ENCODE results near the gene HUS1B. TPM values are rescaled to one million over a fixed set of nuclear protein-coding genes. Genes with fewer than 3 reads are reported as not detected.
A peak's percentile ranks its signal among the peaks of the same experiment; 100 is the strongest.

HUS1B gene
- total and polyA plus RNA-seq, 2 experiments from 2014 or later, result 1.3 to 3.9 TPM

DNA sequence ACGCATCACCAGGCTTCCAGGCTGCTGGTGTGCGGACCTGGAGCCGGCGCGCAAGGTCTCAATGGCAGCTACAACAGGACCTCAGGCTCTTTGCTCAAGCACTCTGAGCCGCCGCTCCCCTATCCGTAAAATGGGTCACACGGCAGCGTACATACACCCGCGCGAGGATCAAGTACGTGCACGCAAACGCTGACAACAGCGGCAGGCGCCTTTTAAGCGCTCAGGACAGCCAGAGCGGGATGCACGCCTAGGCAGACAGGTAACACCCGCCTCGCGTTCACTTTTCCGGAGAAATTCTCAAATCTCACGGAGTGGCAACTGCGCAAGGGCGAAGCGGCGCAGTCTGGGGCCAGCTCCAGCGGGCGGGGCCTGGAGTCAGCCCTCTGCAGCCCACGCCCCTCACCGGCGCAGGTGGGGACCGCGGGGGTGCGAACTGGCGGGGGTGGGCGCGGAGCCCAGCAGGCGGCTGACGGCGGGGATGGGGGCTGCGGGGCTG, 35.5 kb upstream of the HUS1B start:
- TF ChIP-seq, protein P1, sequence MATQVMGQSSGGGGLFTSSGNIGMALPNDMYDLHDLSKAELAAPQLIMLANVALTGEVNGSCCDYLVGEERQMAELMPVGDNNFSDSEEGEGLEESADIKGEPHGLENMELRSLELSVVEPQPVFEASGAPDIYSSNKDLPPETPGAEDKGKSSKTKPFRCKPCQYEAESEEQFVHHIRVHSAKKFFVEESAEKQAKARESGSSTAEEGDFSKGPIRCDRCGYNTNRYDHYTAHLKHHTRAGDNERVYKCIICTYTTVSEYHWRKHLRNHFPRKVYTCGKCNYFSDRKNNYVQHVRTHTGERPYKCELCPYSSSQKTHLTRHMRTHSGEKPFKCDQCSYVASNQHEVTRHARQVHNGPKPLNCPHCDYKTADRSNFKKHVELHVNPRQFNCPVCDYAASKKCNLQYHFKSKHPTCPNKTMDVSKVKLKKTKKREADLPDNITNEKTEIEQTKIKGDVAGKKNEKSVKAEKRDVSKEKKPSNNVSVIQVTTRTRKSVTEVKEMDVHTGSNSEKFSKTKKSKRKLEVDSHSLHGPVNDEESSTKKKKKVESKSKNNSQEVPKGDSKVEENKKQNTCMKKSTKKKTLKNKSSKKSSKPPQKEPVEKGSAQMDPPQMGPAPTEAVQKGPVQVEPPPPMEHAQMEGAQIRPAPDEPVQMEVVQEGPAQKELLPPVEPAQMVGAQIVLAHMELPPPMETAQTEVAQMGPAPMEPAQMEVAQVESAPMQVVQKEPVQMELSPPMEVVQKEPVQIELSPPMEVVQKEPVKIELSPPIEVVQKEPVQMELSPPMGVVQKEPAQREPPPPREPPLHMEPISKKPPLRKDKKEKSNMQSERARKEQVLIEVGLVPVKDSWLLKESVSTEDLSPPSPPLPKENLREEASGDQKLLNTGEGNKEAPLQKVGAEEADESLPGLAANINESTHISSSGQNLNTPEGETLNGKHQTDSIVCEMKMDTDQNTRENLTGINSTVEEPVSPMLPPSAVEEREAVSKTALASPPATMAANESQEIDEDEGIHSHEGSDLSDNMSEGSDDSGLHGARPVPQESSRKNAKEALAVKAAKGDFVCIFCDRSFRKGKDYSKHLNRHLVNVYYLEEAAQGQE (IDR thresholded peaks at IDR 0.05; ENCODE audit: unreplicated experiment), result peak; percentile 12
- no peak; the same call in 1 of the 2 replicates for TF ChIP-seq CREB1 (CRISPR knock-in tag; IDR thresholded peaks at IDR 0.05; ENCODE audit: low read depth)
- TF ChIP-seq, protein P2, sequence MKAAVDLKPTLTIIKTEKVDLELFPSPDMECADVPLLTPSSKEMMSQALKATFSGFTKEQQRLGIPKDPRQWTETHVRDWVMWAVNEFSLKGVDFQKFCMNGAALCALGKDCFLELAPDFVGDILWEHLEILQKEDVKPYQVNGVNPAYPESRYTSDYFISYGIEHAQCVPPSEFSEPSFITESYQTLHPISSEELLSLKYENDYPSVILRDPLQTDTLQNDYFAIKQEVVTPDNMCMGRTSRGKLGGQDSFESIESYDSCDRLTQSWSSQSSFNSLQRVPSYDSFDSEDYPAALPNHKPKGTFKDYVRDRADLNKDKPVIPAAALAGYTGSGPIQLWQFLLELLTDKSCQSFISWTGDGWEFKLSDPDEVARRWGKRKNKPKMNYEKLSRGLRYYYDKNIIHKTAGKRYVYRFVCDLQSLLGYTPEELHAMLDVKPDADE (IDR thresholded peaks at IDR 0.05), result no peak
- no peak for TF ChIP-seq POLR2AphosphoS5 (IDR thresholded peaks at IDR 0.05; ENCODE audit: low read depth)
- Mint-ChIP-seq H3K9me3 (no peaks in the 10 kb centered on the region), H3K27me3 (ENCODE audit: insufficient read depth, low read depth, poor library complexity) (peaks cover 12% of the 10 kb centered on the region), H3K4me1 (peaks cover 37% of the 10 kb centered on the region), H3K27ac (peak overlapping the region; percentile 88), H3K4me3 (peak overlapping the region; percentile 93), H3K36me3 (ENCODE audit: low read depth) (peaks cover 12% of the 10 kb centered on the region; the same call in 2 of the 3 replicates)
- Histone ChIP-seq H2AFZ (no peak overlapping the region), H4K20me1 (replicated peaks; ENCODE audit: insufficient read depth) (no peaks in the 10 kb centered on the region; the same call in 1 of the 2 replicates), H3K4me3 (peak overlapping the region; percentile 76), H3F3A (replicated peaks; ENCODE audit: low read depth) (0 out of 2 replicates have a peak, but pooled peaks cover 3% of the 10 kb centered on the region), H3K27ac (ENCODE audit: low read depth) (peak overlapping the region; percentile 81), H3K36me3 (ENCODE audit: insufficient read depth) (no peaks in the 10 kb centered on the region), H3K9me2 (ENCODE audit: insufficient read depth) (no peaks in the 10 kb centered on the region), H3K4me1 (ENCODE audit: insufficient read depth) (peaks cover 49% of the 10 kb centered on the region), H3K4me2 (peak overlapping the region; percentile 88), H3K79me2 (replicated peaks; ENCODE audit: insufficient read depth) (peaks cover 78% of the 10 kb centered on the region), H3K27me3 (ENCODE audit: insufficient read depth) (no peaks in the 10 kb centered on the region)
- DNase-seq (ENCODE audit: low spot score), result peak; percentile 76
- peak; percentile 80 for ATAC-seq

DNA sequence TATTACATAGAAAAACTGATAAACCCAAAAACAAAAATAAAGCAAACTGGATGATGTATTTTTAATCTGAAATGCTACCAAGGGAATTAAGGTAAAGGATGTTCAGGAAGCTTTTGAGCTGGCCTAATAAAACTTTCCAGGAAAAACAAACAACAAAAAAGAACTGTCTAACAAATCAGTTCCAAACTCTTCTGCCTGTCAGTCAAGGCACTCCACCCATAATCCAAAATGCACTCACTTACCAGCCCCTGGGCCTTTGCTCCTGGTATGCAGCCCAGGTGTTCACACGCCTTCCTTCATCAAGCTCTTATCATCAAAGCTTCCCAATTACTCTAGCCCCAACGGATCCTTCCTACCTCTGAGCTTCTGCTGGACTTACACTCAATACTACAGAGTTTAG, 32.3 kb upstream of the HUS1B start:
- Histone ChIP-seq H3K27me3 (ENCODE audit: insufficient read depth) (no peaks in the 10 kb centered on the region), H3F3A (replicated peaks; ENCODE audit: low read depth) (0 out of 2 replicates have a peak, but pooled peaks cover 3% of the 10 kb centered on the region), H3K4me3 (no peak overlapping the region), H3K79me2 (replicated peaks; ENCODE audit: insufficient read depth) (peaks cover 91% of the 10 kb centered on the region), H3K4me2 (peak overlapping the region; percentile 52), H4K20me1 (replicated peaks; ENCODE audit: insufficient read depth) (no peaks in the 10 kb centered on the region; the same call in 1 of the 2 replicates), H3K9me2 (ENCODE audit: insufficient read depth) (no peaks in the 10 kb centered on the region), H3K4me1 (ENCODE audit: insufficient read depth) (peaks cover 78% of the 10 kb centered on the region), H3K36me3 (ENCODE audit: insufficient read depth) (no peaks in the 10 kb centered on the region), H3K27ac (ENCODE audit: low read depth) (peak overlapping the region; percentile 69), H2AFZ (no peak overlapping the region)
- H3K4me3 Mint-ChIP-seq, result no peak overlapping the region
- peaks cover 7% of the 10 kb centered on the region for H3K27me3 Mint-ChIP-seq (ENCODE audit: insufficient read depth, low read depth, poor library complexity)
- peaks cover 6% of the 10 kb centered on the region; the same call in 2 of the 3 replicates for H3K36me3 Mint-ChIP-seq (ENCODE audit: low read depth)
- H3K9me3 Mint-ChIP-seq, result no peaks in the 10 kb centered on the region
- TF ChIP-seq, protein P2 (IDR thresholded peaks at IDR 0.05), result no peak
- TF ChIP-seq JUNB (IDR thresholded peaks at IDR 0.05; ENCODE audit: unreplicated experiment) (no peak), POLR2AphosphoS5 (IDR thresholded peaks at IDR 0.05; ENCODE audit: low read depth) (no peak)
- TF ChIP-seq, protein P3, sequence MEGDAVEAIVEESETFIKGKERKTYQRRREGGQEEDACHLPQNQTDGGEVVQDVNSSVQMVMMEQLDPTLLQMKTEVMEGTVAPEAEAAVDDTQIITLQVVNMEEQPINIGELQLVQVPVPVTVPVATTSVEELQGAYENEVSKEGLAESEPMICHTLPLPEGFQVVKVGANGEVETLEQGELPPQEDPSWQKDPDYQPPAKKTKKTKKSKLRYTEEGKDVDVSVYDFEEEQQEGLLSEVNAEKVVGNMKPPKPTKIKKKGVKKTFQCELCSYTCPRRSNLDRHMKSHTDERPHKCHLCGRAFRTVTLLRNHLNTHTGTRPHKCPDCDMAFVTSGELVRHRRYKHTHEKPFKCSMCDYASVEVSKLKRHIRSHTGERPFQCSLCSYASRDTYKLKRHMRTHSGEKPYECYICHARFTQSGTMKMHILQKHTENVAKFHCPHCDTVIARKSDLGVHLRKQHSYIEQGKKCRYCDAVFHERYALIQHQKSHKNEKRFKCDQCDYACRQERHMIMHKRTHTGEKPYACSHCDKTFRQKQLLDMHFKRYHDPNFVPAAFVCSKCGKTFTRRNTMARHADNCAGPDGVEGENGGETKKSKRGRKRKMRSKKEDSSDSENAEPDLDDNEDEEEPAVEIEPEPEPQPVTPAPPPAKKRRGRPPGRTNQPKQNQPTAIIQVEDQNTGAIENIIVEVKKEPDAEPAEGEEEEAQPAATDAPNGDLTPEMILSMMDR (conservative IDR thresholded peaks at IDR 0.05; ENCODE audit: low read depth in 2 of 2), result no peak
- TF ChIP-seq, protein P1 (IDR thresholded peaks at IDR 0.05; ENCODE audit: unreplicated experiment), result no peak
- H3K27ac Mint-ChIP-seq, result no peak overlapping the region
- ATAC-seq (no peak), DNase-seq (ENCODE audit: low spot score) (no peak)
- peaks cover 40% of the 10 kb centered on the region for H3K4me1 Mint-ChIP-seq
